Esophagus muscularis mucosa (tissue), 4 donors: ENCODE measurements around the gene ZC3H7B.

Source experiments
- CTCF ChIP-seq, 3 experiments: fragments of 200-600 bp in 2 of 3; fragments of 450-650 bp in 1 of 3; sonication (generic) in 2 of 3; IDR thresholded peaks; one replicate each; pipeline ENCODE4 v1.5.1; 2017 to 2019; ENCODE audit warnings: antibody characterized with exemption in 3 of 3, mild to moderate bottlenecking in 2 of 3, moderate library complexity in 1 of 3
- EP300 ChIP-seq: sonication (generic); formaldehyde crosslinking; IDR thresholded peaks from one replicate; pipeline ENCODE4 v1.6.1; 2017; ENCODE audit warnings: antibody characterized with exemption
- POLR2A ChIP-seq: fragments of 450-650 bp; IDR thresholded peaks from one replicate; pipeline ENCODE4 v1.6.1; 2017; ENCODE audit warnings: antibody characterized with exemption, moderate library complexity, mild to moderate bottlenecking, low read depth
- POLR2AphosphoS5 ChIP-seq, 2 donors: sonication (generic); formaldehyde crosslinking; IDR thresholded peaks; one replicate each; pipeline ENCODE4 v1.6.1; 2017; ENCODE audit warnings: antibody characterized with exemption in 2 of 2

DNA sequence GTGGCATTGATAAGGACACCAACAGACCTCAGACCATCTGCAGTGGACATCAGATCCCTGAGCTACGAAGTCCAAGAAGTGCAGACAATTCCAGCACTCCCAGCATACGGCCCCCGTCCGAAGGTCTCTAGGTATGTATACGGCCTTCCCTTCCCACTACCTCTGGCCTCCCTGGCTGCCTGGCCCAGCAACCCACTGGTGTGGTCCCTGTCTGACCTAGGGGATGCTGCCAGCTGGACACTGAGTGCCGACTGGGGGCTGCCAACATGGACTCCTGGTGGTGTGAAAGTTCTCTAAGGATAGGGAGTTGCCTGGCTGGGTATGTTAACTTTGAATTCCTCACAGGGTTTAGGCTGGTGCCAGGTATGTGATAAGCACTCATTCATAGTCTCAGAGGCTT is 62.9 kb downstream of the ZC3H7B start:
- TF ChIP-seq POLR2A (no peak), EP300 (no peak), CTCF (IDR thresholded peaks at IDR 0.05) (no peak), POLR2AphosphoS5 (IDR thresholded peaks at IDR 0.05) (no peak)
